Neural cell (in vitro differentiated cells): ENCODE measurements around the gene ETV3.

Experiments used
- EP300 ChIP-seq: fragments of 450-650 bp; conservative IDR thresholded peaks from 2 replicates; pipeline ENCODE4 v1.6.1; 2014; ENCODE audit warnings: antibody characterized with exemption, mild to moderate bottlenecking, moderate library complexity; ENCODE audit not compliant: poor library complexity, severe bottlenecking
- EZH2 ChIP-seq: fragments of 200-600, 300-800 bp; shearing (Covaris generic), sonication (generic); IDR thresholded peaks from 2 replicates; pipeline ENCODE4 v1.6.1; 2014; ENCODE audit warnings: antibody characterized with exemption, low read length, borderline replicate concordance, mild to moderate bottlenecking; ENCODE audit not compliant: insufficient read depth, poor library complexity, severe bottlenecking
- MXI1 ChIP-seq: fragments of 450-650 bp; conservative IDR thresholded peaks from 2 replicates; pipeline ENCODE4 v1.6.1; 2014; ENCODE audit warnings: antibody characterized with exemption, mild to moderate bottlenecking; ENCODE audit not compliant: poor library complexity, severe bottlenecking
- POLR2AphosphoS5 ChIP-seq: IDR thresholded peaks from 2 replicates; pipeline ENCODE4 v1.6.1; 2012
- TAF1 ChIP-seq: IDR thresholded peaks from 2 replicates; pipeline ENCODE4 v1.6.1; 2012; ENCODE audit warnings: low read depth
- TF ChIP-seq, protein P1 (sequence below): fragments of 450-650 bp; IDR thresholded peaks from 2 replicates; pipeline ENCODE4 v1.5.1; 2014; ENCODE audit warnings: antibody characterized with exemption, mild to moderate bottlenecking, moderate library complexity; ENCODE audit not compliant: poor library complexity, severe bottlenecking
- TF ChIP-seq, protein P2 (sequence below): IDR thresholded peaks from 2 replicates; pipeline ENCODE4 v1.6.1; 2012; ENCODE audit warnings: borderline replicate concordance

- TF ChIP-seq, protein P1, sequence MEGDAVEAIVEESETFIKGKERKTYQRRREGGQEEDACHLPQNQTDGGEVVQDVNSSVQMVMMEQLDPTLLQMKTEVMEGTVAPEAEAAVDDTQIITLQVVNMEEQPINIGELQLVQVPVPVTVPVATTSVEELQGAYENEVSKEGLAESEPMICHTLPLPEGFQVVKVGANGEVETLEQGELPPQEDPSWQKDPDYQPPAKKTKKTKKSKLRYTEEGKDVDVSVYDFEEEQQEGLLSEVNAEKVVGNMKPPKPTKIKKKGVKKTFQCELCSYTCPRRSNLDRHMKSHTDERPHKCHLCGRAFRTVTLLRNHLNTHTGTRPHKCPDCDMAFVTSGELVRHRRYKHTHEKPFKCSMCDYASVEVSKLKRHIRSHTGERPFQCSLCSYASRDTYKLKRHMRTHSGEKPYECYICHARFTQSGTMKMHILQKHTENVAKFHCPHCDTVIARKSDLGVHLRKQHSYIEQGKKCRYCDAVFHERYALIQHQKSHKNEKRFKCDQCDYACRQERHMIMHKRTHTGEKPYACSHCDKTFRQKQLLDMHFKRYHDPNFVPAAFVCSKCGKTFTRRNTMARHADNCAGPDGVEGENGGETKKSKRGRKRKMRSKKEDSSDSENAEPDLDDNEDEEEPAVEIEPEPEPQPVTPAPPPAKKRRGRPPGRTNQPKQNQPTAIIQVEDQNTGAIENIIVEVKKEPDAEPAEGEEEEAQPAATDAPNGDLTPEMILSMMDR, result no peak
- no peak for TF ChIP-seq EZH2
- no peak for TF ChIP-seq POLR2AphosphoS5
- TF ChIP-seq EP300, result no peak
- TF ChIP-seq MXI1, result no peak
- TF ChIP-seq TAF1, result no peak
- TF ChIP-seq, protein P2, sequence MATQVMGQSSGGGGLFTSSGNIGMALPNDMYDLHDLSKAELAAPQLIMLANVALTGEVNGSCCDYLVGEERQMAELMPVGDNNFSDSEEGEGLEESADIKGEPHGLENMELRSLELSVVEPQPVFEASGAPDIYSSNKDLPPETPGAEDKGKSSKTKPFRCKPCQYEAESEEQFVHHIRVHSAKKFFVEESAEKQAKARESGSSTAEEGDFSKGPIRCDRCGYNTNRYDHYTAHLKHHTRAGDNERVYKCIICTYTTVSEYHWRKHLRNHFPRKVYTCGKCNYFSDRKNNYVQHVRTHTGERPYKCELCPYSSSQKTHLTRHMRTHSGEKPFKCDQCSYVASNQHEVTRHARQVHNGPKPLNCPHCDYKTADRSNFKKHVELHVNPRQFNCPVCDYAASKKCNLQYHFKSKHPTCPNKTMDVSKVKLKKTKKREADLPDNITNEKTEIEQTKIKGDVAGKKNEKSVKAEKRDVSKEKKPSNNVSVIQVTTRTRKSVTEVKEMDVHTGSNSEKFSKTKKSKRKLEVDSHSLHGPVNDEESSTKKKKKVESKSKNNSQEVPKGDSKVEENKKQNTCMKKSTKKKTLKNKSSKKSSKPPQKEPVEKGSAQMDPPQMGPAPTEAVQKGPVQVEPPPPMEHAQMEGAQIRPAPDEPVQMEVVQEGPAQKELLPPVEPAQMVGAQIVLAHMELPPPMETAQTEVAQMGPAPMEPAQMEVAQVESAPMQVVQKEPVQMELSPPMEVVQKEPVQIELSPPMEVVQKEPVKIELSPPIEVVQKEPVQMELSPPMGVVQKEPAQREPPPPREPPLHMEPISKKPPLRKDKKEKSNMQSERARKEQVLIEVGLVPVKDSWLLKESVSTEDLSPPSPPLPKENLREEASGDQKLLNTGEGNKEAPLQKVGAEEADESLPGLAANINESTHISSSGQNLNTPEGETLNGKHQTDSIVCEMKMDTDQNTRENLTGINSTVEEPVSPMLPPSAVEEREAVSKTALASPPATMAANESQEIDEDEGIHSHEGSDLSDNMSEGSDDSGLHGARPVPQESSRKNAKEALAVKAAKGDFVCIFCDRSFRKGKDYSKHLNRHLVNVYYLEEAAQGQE, result no peak
Observed at GRCh38 chr1:157108448-157108847, 29.7 kb downstream of the ETV3 start.
